GM03348 (cell line): ENCODE results near the gene NAV2.

Source experiments
- DNase-seq: peaks from one replicate; pipeline ENCODE4 v3.0.0; 2012; ENCODE audit warnings: low spot score

NAV2 gene

GRCh38 chr11:20037396-20038153 is 324.9 kb downstream of the NAV2 start:
- DNase-seq: no peak

GRCh38 chr11:20038412-20038811 is 325.8 kb downstream of the NAV2 start:
- DNase-seq: no peak

- DNase-seq: no peak
Measured at GRCh38 chr11:20038972-20039371, 326.3 kb downstream of the NAV2 start.

- no peak for DNase-seq
Measured at GRCh38 chr11:20041499-20041898, 328.9 kb downstream of the NAV2 start.

GRCh38 chr11:20042045-20042639 is 329.5 kb downstream of the NAV2 start:
- no peak for DNase-seq

GRCh38 chr11:20042811-20043341 is 330.2 kb downstream of the NAV2 start:
- no peak for DNase-seq

- DNase-seq: no peak
Measured at GRCh38 chr11:20043992-20044391, 331.4 kb downstream of the NAV2 start.

GRCh38 chr11:20045098-20045688 is 332.6 kb downstream of the NAV2 start:
- no peak for DNase-seq

- no peak for DNase-seq
Measured at GRCh38 chr11:20046416-20046815, 333.8 kb downstream of the NAV2 start.

GRCh38 chr11:20047006-20047768 is 334.6 kb downstream of the NAV2 start:
- DNase-seq: no peak

GRCh38 chr11:20047769-20048154 is 335.1 kb downstream of the NAV2 start:
- no peak for DNase-seq

GRCh38 chr11:20048246-20048645 is 335.6 kb downstream of the NAV2 start:
- peak; percentile 50 for DNase-seq

- no peak for DNase-seq
Measured at GRCh38 chr11:20048707-20049106, 336.1 kb downstream of the NAV2 start.

- no peak for DNase-seq
Measured at GRCh38 chr11:20049231-20049630, 336.6 kb downstream of the NAV2 start.

GRCh38 chr11:20050048-20050447 is 337.4 kb downstream of the NAV2 start:
- no peak for DNase-seq

GRCh38 chr11:20050551-20051333 is 338.1 kb downstream of the NAV2 start:
- DNase-seq: no peak

- DNase-seq: no peak
Measured at GRCh38 chr11:20051469-20052399, 339.1 kb downstream of the NAV2 start.

- DNase-seq: no peak
Measured at GRCh38 chr11:20053572-20053971, 340.9 kb downstream of the NAV2 start.

- no peak for DNase-seq
Measured at GRCh38 chr11:20054584-20054983, 341.9 kb downstream of the NAV2 start.

GRCh38 chr11:20055312-20055711 is 342.7 kb downstream of the NAV2 start:
- DNase-seq: peak; percentile 6
